Tibial artery (tissue), 4 donors: ENCODE data around the gene SH3D19.
"Not testable (repeated sequence)": the region's sequence is repeated elsewhere in the genome, so short reads cannot be mapped to it uniquely, and the experiment has no call there.

Experiments
- DNase-seq, 2 donors: peaks; one replicate each; pipeline ENCODE4 v3.0.0-alpha.2; 2019
- H3K27ac ChIP-seq, 2 donors: fragments of 200-600 bp; sonication (generic) in 1 of 2; 1 replicate in 1 of 2; 2 replicates in 1 of 2; pipeline ENCODE4 v1.5.1; 2018 to 2019; ENCODE audit warnings: mild to moderate bottlenecking in 1 of 2
- H3K27me3 ChIP-seq, 2 donors: fragments of 200-600 bp; sonication (generic) in 1 of 2; one replicate each; pipeline versions ENCODE4 v1.5.1 to v1.6.0; 2016 to 2019
- H3K36me3 ChIP-seq, 3 donors: fragments of 200-600 bp; sonication (generic) in 2 of 3; one replicate each; pipeline ENCODE4 v1.5.1; 2016 to 2019; ENCODE audit warnings: mild to moderate bottlenecking in 2 of 3
- H3K4me1 ChIP-seq, 4 donors: fragments of 200-600 bp; sonication (generic) in 2 of 4; 1 replicate in 3 of 4; 2 replicates in 1 of 4; pipeline ENCODE4 v1.5.1; 2016 to 2019
- H3K4me3 ChIP-seq, 2 donors: fragments of 200-600 bp; sonication (generic) in 1 of 2; 1 replicate in 1 of 2; 2 replicates in 1 of 2; pipeline ENCODE4 v1.5.1; 2018 to 2019; ENCODE audit warnings: mild to moderate bottlenecking in 2 of 2
- H3K9me3 ChIP-seq, 3 donors: fragments of 200-600 bp; sonication (generic) in 1 of 3; one replicate each; pipeline ENCODE4 v1.5.1; 2016 to 2019
- CTCF ChIP-seq, 2 experiments: fragments of 200-600 bp in 1 of 2; fragments of 450-650 bp in 1 of 2; IDR thresholded peaks; one replicate each; pipeline ENCODE4 v1.5.1; 2017 to 2019; ENCODE audit warnings: antibody characterized with exemption in 2 of 2, mild to moderate bottlenecking in 1 of 2, moderate library complexity in 1 of 2
- intact Hi-C: fragments of 100-400 bp; cut with DNase I; formaldehyde crosslinking; loops from one replicate; pipeline ENCODE4 v1.15.0; 2023; ENCODE audit warnings: low total_unique reads

Gene SH3D19

GRCh38 chr4:151259752-151260151, 65.7 kb downstream of the SH3D19 start:
- no peak overlapping the region for H3K4me3 ChIP-seq
- no peak for DNase-seq
- no peaks in the 10 kb centered on the region for H3K9me3 ChIP-seq
- no peak overlapping the region for H3K27ac ChIP-seq
- TF ChIP-seq CTCF (IDR thresholded peaks at IDR 0.05) = no peak
- H3K27me3 ChIP-seq = no peaks in the 10 kb centered on the region
- H3K4me1 ChIP-seq = peaks cover 0 to 14% (median 0%) of the 10 kb centered on the region in 4 donors
- intact Hi-C loops = no loop called here
- no peaks in the 10 kb centered on the region for H3K36me3 ChIP-seq

GRCh38 chr4:151257704-151258103, 67.7 kb downstream of the SH3D19 start:
- DNase-seq = no peak
- no peak overlapping the region for H3K27ac ChIP-seq
- no peak overlapping the region for H3K4me3 ChIP-seq
- no peaks in the 10 kb centered on the region for H3K27me3 ChIP-seq
- TF ChIP-seq CTCF (IDR thresholded peaks at IDR 0.05) = no peak
- no peaks in the 10 kb centered on the region for H3K36me3 ChIP-seq
- H3K9me3 ChIP-seq = no peaks in the 10 kb centered on the region
- peaks cover 0 to 16% (median 0%) of the 10 kb centered on the region in 4 donors for H3K4me1 ChIP-seq
- intact Hi-C loops = no loop called here

GRCh38 chr4:151256134-151256533, 69.3 kb downstream of the SH3D19 start:
- Histone ChIP-seq H3K36me3 (no peaks in the 10 kb centered on the region), H3K4me3 (no peak overlapping the region), H3K27ac (no peak overlapping the region), H3K9me3 (no peaks in the 10 kb centered on the region), H3K4me1 (peaks cover 0 to 6% (median 0%) of the 10 kb centered on the region in 4 donors), H3K27me3 (no peaks in the 10 kb centered on the region)
- DNase-seq = no peak
- no peak for TF ChIP-seq CTCF (IDR thresholded peaks at IDR 0.05)
- intact Hi-C loops = no loop called here

GRCh38 chr4:151255680-151256079, 69.7 kb downstream of the SH3D19 start:
- DNase-seq, H3K36me3 ChIP-seq, intact Hi-C loops, H3K4me1 ChIP-seq, H3K4me3 ChIP-seq, H3K27me3 ChIP-seq, H3K27ac ChIP-seq, H3K9me3 ChIP-seq: not testable (repeated sequence)

- DNase-seq = not testable (repeated sequence)
Observed at GRCh38 chr4:151255226-151255625, 70.2 kb downstream of the SH3D19 start.

GRCh38 chr4:151251603-151252304, 73.7 kb downstream of the SH3D19 start:
- no peaks in the 10 kb centered on the region for H3K9me3 ChIP-seq
- H3K4me1 ChIP-seq = peaks cover 0 to 3% (median 0%) of the 10 kb centered on the region in 4 donors
- H3K4me3 ChIP-seq = no peak overlapping the region
- DNase-seq = no peak
- intact Hi-C loops = no loop called here
- TF ChIP-seq CTCF (IDR thresholded peaks at IDR 0.05) = no peak
- H3K27me3 ChIP-seq = no peaks in the 10 kb centered on the region
- H3K36me3 ChIP-seq = no peaks in the 10 kb centered on the region
- no peak overlapping the region for H3K27ac ChIP-seq

More at GRCh38 chr4:151255226-151255625, 70.2 kb downstream of the SH3D19 start:
- intact Hi-C loops, H3K27me3 ChIP-seq, H3K36me3 ChIP-seq, H3K27ac ChIP-seq, H3K9me3 ChIP-seq, H3K4me1 ChIP-seq, H3K4me3 ChIP-seq: not testable (repeated sequence)

GRCh38 chr4:151250706-151251105, 74.7 kb downstream of the SH3D19 start:
- no peaks in the 10 kb centered on the region for H3K27me3 ChIP-seq
- no peak for TF ChIP-seq CTCF (IDR thresholded peaks at IDR 0.05)
- H3K4me3 ChIP-seq = no peak overlapping the region
- intact Hi-C loops = no loop called here
- DNase-seq = no peak
- H3K36me3 ChIP-seq = no peaks in the 10 kb centered on the region
- H3K9me3 ChIP-seq = no peaks in the 10 kb centered on the region
- H3K4me1 ChIP-seq = peaks cover 0 to 3% (median 0%) of the 10 kb centered on the region in 4 donors
- H3K27ac ChIP-seq = no peak overlapping the region
